Activated CD8-positive, alpha-beta memory T cell treated with anti-CD3 and anti-CD28 coated beads, Interleukin-2, amount 10 ng/mL, durations not matched to agents 7 days and 5 days (primary cell): Measurements from ENCODE around the gene TMEM108. TPM values are rescaled to one million over a fixed set of nuclear protein-coding genes. Genes with fewer than 3 reads are reported as not detected.

Source experiments
- ATAC-seq: fragments of 150-1000 bp; cut with Tn5 transposase; one replicate; pipeline ENCODE4 v1.10.0; 2021; ENCODE audit warnings: moderate library complexity
- CTCF ChIA-PET: fragments of 350-600 bp; sonication (Branson Sonifier 250); formaldehyde crosslinking; loops from one replicate; lab custom pipeline; 2021; ENCODE audit warnings: antibody characterized with exemption; lab: Charles Lee
- DNase-seq: peaks from one replicate; pipeline ENCODE4 v3.0.0-alpha.2; 2020
- H3K27ac Mint-ChIP-seq: one replicate; pipeline ENCODE4 v1.8.0; 2021; ENCODE audit warnings: mild to moderate bottlenecking, mixed read lengths
- H3K27me3 Mint-ChIP-seq: one replicate; pipeline ENCODE4 v1.8.0; 2021; ENCODE audit warnings: mixed read lengths
- H3K36me3 Mint-ChIP-seq: one replicate; pipeline ENCODE4 v1.8.0; 2021; ENCODE audit warnings: mild to moderate bottlenecking, mixed read lengths
- H3K4me1 Mint-ChIP-seq: one replicate; pipeline ENCODE4 v1.8.0; 2021; ENCODE audit warnings: mixed read lengths
- H3K4me3 Mint-ChIP-seq: one replicate; pipeline ENCODE4 v1.8.0; 2021; ENCODE audit warnings: mild to moderate bottlenecking, moderate library complexity, mixed read lengths
- H3K9me3 Mint-ChIP-seq: one replicate; pipeline ENCODE4 v1.8.0; 2022; ENCODE audit warnings: low read depth, mixed read lengths
- total RNA-seq, 2 experiments: library from RNA; stranded (reverse); gene quantifications; one replicate each; pipeline ENCODE4 v1.2.3, GENCODE V29; 2021

The TMEM108 gene
- total RNA-seq, 2 experiments from 2014 or later, result not detected

DNA sequence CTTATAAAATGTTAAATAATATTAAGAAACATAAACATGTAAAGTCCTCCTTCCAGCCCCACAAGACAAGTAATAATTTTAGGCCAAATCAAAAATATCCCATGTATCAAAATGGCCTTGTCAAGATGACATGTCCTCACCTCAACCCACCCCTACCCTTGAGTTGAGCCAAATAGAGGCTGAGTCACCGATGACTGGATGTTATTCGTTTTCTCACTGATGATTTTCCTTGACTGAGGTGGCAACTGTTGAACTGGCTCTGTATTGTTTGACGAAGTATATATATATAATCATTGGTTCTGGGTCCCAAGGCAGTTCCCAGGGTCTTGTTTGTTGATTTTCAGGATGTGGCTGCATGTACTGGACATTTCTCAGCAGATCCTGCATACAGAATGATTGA lies 75.3 kb downstream of the TMEM108 start:
- peaks cover 6% of the 10 kb centered on the region for H3K27me3 Mint-ChIP-seq
- no peak overlapping the region for H3K27ac Mint-ChIP-seq
- H3K36me3 Mint-ChIP-seq, result no peaks in the 10 kb centered on the region
- no peaks in the 10 kb centered on the region for H3K4me1 Mint-ChIP-seq
- DNase-seq, result no peak
- H3K4me3 Mint-ChIP-seq, result no peak overlapping the region
- H3K9me3 Mint-ChIP-seq, result no peaks in the 10 kb centered on the region
- no peak for ATAC-seq
- CTCF ChIA-PET, result no interaction called here

DNA sequence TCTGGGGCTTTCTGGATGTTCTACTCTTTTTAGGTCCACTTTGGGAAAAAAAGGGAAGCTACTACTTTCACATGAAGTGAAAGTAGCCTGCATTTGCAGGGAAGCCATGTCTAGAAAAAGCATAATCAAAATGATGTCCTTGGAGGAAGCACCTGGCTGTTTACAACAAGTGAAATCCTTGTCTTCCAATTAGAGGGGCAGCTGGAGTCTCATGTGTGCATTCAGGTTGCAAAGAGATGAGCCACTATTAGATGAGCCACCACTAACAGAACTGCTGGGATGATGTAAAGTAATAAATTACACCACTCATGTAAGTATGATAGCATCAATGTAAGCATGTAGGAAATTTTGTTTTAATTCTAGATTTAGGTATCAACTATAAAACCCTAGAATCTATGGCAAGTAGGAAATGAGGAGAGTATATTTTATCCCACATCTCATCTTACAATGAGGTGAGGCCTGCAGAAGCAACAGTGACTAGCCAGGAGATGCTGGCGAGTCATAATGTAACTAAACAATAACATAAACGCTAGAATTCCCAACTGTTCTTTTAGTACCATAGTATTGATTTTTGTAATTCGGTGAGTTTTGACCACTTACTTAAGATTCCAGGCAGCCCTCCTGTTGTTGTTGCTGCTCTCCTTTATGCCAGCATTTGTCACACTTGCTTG lies 75.9 kb downstream of the TMEM108 start:
- Mint-ChIP-seq H3K9me3 (no peaks in the 10 kb centered on the region), H3K27me3 (peaks cover 6% of the 10 kb centered on the region), H3K4me1 (no peaks in the 10 kb centered on the region), H3K36me3 (no peaks in the 10 kb centered on the region), H3K4me3 (no peak overlapping the region), H3K27ac (no peak overlapping the region)
- CTCF ChIA-PET, result no interaction called here
- DNase-seq, result no peak
- no peak for ATAC-seq

DNA sequence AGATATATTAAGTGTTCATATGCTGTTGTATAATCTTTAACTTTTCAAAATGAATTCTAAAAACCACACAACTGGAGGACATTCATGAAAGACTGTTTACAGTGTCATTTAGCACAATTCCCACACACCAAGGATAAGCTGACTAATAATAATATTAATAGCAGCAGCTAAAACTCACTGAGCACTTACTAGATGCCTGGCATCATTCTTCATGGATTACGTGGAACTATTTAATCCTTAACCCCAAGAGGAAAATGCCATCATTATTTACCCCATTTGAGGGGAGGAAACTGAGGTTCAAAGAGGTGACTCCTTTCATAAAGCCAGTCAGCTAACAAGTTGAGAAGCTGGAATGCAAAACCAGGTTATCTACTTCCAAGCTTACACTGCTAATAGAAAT lies 77.0 kb downstream of the TMEM108 start:
- no peaks in the 10 kb centered on the region for H3K9me3 Mint-ChIP-seq
- CTCF ChIA-PET, result no interaction called here
- no peak for ATAC-seq
- peaks cover 6% of the 10 kb centered on the region for H3K27me3 Mint-ChIP-seq
- no peaks in the 10 kb centered on the region for H3K4me1 Mint-ChIP-seq
- H3K4me3 Mint-ChIP-seq, result no peak overlapping the region
- no peak overlapping the region for H3K27ac Mint-ChIP-seq
- no peak for DNase-seq
- H3K36me3 Mint-ChIP-seq, result no peaks in the 10 kb centered on the region

DNA sequence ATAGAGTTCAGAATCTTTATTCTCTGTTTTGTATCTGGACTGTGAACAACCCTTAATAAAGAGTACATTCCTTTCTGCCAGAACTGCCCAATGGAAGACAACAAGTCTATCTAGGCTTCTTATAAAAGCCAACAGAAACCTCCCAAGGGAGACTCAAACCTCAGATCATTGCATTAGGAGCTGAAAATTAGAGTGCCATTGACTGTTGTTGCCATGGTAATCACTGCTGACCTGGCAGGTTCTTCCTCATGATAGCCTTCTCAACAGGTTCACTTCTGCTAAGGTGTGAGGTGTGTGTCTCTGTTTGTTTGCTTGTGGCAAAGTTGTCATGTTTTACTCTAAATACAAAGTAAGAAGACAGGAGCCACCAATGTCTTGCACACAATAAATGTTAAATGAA lies 79.2 kb downstream of the TMEM108 start:
- Mint-ChIP-seq H3K4me3 (no peak overlapping the region), H3K27me3 (peaks cover 6% of the 10 kb centered on the region), H3K36me3 (no peaks in the 10 kb centered on the region), H3K4me1 (no peaks in the 10 kb centered on the region), H3K9me3 (no peaks in the 10 kb centered on the region), H3K27ac (no peak overlapping the region)
- no peak for DNase-seq
- no peak for ATAC-seq
- CTCF ChIA-PET, result no interaction called here

DNA sequence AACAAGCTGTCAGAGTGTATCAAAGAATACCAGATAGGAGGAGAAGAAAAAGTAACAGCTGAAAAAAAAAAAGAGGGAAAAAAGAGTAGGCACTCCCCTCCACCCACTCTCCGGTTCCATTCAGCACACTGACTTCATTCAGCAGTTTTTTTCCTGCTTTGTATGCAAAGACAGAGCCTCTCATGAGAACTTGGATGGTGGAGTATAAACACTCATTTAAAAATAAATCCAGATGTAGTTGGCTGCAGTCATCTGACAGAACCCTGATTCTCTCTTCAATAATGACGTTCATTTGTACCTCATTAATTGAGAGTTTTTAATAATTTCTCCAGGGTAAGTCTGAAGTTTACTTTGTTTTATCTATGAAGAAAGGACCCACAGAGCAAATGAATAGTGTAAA lies 81.0 kb downstream of the TMEM108 start:
- CTCF ChIA-PET, result no interaction called here
- no peaks in the 10 kb centered on the region for H3K36me3 Mint-ChIP-seq
- H3K27me3 Mint-ChIP-seq, result peaks cover 4% of the 10 kb centered on the region
- no peak overlapping the region for H3K4me3 Mint-ChIP-seq
- H3K4me1 Mint-ChIP-seq, result no peaks in the 10 kb centered on the region
- DNase-seq (no peak), ATAC-seq (no peak)
- H3K27ac Mint-ChIP-seq, result no peak overlapping the region
- no peaks in the 10 kb centered on the region for H3K9me3 Mint-ChIP-seq

DNA sequence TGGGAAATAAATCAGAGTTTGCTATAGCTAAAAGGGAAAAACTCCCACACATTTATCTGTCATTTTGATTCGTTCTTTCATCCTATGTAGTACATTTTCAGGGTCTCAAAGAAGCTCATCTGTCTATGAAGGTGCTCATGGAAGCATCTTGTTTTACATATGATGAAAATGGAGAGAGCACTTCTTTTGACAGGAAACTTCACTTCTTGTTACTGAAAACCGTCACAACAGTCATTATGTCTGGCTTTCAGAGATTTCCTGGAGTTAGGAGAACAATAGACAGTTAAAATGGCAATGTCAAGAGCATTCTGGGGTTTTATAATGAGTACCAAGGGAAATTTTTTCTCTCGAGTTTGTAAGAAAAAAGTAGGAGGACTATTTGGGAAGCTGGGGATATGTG lies 83.3 kb downstream of the TMEM108 start:
- Mint-ChIP-seq H3K9me3 (no peaks in the 10 kb centered on the region), H3K4me1 (no peaks in the 10 kb centered on the region), H3K27me3 (peaks cover 13% of the 10 kb centered on the region), H3K36me3 (no peaks in the 10 kb centered on the region), H3K4me3 (no peak overlapping the region), H3K27ac (no peak overlapping the region)
- CTCF ChIA-PET, result no interaction called here
- no peak for ATAC-seq
- DNase-seq, result no peak

DNA sequence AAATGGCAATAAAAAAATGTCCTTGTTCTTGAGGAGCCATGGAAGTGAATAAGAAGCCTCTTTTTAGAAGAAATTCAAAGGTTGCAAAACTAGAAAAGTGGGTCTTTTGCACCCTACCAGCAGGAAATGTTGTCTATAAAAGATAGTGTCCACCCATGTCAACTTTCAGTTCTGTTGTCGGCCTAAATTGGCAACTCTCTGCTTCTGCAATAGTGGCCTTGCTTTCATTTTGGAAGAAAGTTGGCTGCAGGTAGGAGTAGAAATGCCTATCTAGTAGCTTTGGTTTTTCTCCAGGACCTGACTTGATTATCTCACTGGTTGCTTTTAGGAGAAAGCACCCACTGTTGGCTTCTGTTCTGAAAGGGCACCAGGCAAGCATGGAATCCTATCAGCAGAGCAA lies 85.4 kb downstream of the TMEM108 start:
- Mint-ChIP-seq H3K9me3 (no peaks in the 10 kb centered on the region), H3K36me3 (no peaks in the 10 kb centered on the region), H3K4me1 (no peaks in the 10 kb centered on the region), H3K27me3 (peaks cover 11% of the 10 kb centered on the region), H3K27ac (no peak overlapping the region), H3K4me3 (no peak overlapping the region)
- CTCF ChIA-PET, result no interaction called here
- ATAC-seq (no peak), DNase-seq (no peak)

DNA sequence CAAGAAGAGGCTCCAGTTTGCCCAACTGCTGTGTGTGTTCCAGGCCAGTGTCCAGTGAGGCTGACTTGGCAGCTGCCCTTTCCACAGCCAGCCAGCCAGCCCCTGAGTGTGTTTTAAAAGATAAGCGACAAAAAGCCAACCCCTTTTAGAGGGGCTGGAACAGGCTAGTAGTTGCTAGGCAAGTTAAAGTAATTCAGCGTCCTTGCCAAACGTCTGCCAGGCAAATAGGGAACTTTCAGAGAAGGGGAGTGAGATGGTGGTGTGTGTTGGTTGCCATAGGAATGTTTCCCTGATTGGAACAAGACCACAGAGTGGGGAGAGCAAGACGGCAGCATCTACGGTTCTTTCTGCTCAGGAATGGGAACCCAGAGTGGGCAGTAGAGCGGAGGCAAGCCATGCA lies 86.3 kb downstream of the TMEM108 start:
- no peaks in the 10 kb centered on the region for H3K36me3 Mint-ChIP-seq
- peaks cover 11% of the 10 kb centered on the region for H3K27me3 Mint-ChIP-seq
- no peak overlapping the region for H3K27ac Mint-ChIP-seq
- CTCF ChIA-PET, result no interaction called here
- no peak for ATAC-seq
- no peaks in the 10 kb centered on the region for H3K9me3 Mint-ChIP-seq
- H3K4me3 Mint-ChIP-seq, result no peak overlapping the region
- H3K4me1 Mint-ChIP-seq, result no peaks in the 10 kb centered on the region
- no peak for DNase-seq

DNA sequence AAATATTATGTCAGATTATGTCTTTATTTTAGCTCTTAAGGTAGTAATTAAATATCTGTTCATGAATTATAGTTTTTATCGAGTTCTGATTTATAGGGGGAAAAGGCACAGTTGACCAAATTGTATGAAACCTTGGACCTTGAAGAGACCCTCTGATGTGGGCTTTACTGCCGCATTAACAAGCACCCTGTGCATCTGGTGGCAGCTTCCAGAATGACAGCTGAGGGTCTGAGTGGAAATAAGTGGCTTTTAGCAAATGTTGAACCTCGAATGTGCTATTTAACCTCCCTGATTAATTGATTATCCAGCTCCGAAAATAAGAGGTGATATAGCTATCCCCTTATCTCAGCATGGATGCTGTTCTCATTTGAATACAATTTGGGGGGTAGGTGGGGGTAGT lies 87.0 kb downstream of the TMEM108 start:
- Mint-ChIP-seq H3K9me3 (no peaks in the 10 kb centered on the region), H3K27me3 (peaks cover 11% of the 10 kb centered on the region), H3K27ac (no peak overlapping the region), H3K4me1 (no peaks in the 10 kb centered on the region), H3K4me3 (no peak overlapping the region), H3K36me3 (no peaks in the 10 kb centered on the region)
- CTCF ChIA-PET, result no interaction called here
- DNase-seq (no peak), ATAC-seq (no peak)

DNA sequence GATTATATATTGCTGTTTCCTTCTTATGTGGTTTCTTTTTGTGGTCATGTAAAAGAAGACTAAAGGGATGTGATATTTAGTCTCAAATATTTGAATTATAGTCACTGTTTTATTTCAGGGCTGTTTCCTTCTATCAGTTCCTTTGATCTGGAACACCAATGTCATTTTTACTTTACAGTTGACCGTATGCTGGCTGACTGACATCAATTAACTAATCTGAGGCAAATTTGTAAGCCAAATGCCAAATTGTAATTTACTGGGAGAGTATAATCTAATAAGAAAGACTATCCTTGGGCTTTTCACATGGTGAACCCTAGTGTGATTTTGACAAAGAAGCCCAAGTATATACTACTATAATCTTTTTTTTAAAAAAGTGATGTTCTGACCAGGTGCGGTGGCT lies 87.6 kb downstream of the TMEM108 start:
- Mint-ChIP-seq H3K27ac (no peak overlapping the region), H3K4me3 (no peak overlapping the region), H3K27me3 (peaks cover 11% of the 10 kb centered on the region), H3K9me3 (no peaks in the 10 kb centered on the region), H3K4me1 (no peaks in the 10 kb centered on the region), H3K36me3 (no peaks in the 10 kb centered on the region)
- ATAC-seq, result no peak
- no peak for DNase-seq
- CTCF ChIA-PET, result no interaction called here

DNA sequence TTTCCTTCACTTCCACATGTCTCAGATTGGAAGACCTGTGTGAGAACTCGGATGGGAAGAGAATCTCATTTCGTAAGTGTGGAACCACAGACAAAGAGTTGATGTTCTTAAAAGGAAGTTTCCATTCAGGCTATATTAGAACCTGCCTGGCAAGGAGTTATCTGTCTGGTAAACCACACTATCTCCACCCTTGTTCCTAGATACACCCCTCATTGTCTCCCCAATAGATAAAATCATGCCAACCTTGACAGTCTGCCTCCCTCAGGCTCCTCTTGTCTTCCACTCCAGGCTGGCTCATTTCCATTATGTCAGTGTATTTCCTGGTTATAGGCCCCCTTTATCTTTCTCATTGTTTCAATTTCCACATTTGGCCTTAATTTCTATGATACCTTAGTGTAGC lies 89.2 kb downstream of the TMEM108 start:
- Mint-ChIP-seq H3K27me3 (peaks cover 11% of the 10 kb centered on the region), H3K4me1 (no peaks in the 10 kb centered on the region), H3K27ac (no peak overlapping the region), H3K36me3 (no peaks in the 10 kb centered on the region), H3K4me3 (no peak overlapping the region), H3K9me3 (no peaks in the 10 kb centered on the region)
- CTCF ChIA-PET, result no interaction called here
- no peak for DNase-seq
- ATAC-seq, result no peak

DNA sequence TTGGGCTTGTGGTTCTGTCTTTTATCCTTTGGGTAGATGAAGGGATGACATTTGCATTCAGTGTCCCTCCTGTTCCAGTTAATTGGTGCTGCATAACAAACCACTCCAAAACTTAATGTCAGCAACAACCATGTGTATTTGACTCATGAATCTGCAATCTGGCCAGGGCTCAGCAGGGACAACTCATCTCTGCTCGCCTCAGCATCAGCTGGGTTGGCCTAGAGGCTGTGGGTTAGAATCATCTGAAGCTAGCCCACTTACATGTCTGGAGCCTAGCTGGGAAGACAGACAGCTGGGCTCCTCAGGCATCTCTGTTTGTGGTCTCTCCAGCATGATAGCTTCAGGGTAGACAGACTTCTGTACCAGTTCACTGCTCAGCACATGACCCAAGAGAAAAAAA lies 92.0 kb downstream of the TMEM108 start:
- CTCF ChIA-PET, result no interaction called here
- Mint-ChIP-seq H3K27ac (no peak overlapping the region), H3K9me3 (no peaks in the 10 kb centered on the region), H3K4me3 (no peak overlapping the region), H3K36me3 (no peaks in the 10 kb centered on the region), H3K4me1 (no peaks in the 10 kb centered on the region), H3K27me3 (peaks cover 3% of the 10 kb centered on the region)
- no peak for DNase-seq
- no peak for ATAC-seq

DNA sequence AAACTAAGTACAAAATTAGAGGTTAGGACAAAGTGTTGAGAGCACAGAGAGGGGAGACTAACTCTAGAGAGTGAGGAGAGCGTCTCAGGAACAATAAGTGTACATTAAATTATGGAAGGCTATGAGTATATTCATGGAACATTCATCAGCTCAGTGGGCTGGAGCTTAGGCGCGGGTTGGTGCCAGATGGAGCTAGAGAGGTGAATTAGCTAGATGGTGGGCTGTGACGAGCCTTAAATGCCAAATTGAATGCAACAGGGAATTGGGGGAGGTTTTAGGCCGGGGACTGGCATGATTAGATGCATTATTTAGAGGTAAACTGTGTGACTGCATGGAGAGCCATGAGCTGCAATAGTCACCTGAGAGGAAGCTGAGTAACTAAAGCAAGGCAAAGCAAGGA lies 97.1 kb downstream of the TMEM108 start:
- no peaks in the 10 kb centered on the region for H3K27me3 Mint-ChIP-seq
- H3K27ac Mint-ChIP-seq, result no peak overlapping the region
- no peak overlapping the region for H3K4me3 Mint-ChIP-seq
- H3K36me3 Mint-ChIP-seq, result no peaks in the 10 kb centered on the region
- ATAC-seq, result no peak
- H3K4me1 Mint-ChIP-seq, result no peaks in the 10 kb centered on the region
- DNase-seq, result no peak
- CTCF ChIA-PET, result no interaction called here
- no peaks in the 10 kb centered on the region for H3K9me3 Mint-ChIP-seq

DNA sequence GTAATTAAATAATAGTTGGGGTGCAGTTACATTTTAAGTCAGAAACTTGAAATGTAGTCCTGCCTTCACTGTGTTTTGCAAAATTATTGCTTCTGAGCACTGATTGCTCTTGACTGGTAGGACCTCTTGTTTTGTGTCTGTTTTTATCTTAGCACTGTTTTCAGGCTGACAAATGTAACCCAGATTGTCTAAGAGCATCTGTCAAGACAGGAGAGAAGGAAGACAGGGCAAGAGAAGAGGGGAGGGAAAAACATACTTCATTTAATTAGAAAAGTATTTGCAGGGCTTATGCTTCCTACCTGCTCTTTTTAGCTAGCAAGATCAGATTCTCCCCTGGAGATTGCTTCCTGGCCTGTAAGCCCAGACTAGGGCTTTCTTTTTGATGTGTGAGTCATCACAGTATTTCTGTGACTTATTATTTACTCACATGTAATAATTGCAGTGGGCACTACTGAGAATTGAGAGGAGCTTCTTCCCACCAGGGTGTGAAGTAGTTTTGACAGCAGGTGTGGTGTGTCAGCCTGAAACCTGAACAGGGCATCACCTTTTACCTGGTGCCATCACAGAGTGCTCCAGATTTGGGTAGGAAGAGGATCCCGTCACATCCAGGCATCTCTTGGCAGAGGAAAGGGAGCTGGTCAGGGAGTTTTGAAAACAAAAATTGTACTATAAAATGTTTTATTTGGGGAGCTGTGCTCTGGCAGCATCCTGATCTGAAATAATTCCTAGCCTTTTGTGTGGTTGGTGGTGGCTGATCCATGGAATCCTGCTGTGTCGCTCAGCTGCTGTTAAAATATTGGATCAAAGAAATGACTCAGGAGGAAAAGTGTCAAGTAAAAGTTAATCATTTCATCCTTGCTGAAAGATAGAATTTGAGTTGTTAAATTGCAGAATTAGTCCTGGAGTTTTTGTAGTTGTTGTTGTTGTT lies 98.2 kb downstream of the TMEM108 start:
- Mint-ChIP-seq H3K4me1 (no peaks in the 10 kb centered on the region), H3K36me3 (no peaks in the 10 kb centered on the region), H3K27ac (no peak overlapping the region), H3K9me3 (no peaks in the 10 kb centered on the region), H3K27me3 (no peaks in the 10 kb centered on the region), H3K4me3 (no peak overlapping the region)
- no peak for DNase-seq
- ATAC-seq, result no peak
- CTCF ChIA-PET, result no interaction called here
